ENCODE data around the gene MRGPRG.

- TF ChIP-seq, protein P1, sequence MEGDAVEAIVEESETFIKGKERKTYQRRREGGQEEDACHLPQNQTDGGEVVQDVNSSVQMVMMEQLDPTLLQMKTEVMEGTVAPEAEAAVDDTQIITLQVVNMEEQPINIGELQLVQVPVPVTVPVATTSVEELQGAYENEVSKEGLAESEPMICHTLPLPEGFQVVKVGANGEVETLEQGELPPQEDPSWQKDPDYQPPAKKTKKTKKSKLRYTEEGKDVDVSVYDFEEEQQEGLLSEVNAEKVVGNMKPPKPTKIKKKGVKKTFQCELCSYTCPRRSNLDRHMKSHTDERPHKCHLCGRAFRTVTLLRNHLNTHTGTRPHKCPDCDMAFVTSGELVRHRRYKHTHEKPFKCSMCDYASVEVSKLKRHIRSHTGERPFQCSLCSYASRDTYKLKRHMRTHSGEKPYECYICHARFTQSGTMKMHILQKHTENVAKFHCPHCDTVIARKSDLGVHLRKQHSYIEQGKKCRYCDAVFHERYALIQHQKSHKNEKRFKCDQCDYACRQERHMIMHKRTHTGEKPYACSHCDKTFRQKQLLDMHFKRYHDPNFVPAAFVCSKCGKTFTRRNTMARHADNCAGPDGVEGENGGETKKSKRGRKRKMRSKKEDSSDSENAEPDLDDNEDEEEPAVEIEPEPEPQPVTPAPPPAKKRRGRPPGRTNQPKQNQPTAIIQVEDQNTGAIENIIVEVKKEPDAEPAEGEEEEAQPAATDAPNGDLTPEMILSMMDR (IDR thresholded peaks at IDR 0.05): no peak
- TF ChIP-seq POLR2A (IDR thresholded peaks at IDR 0.05): no peak
Observed at GRCh38 chr11:3201112-3201581, 17.5 kb downstream of the MRGPRG start.

Data from heart left ventricle (tissue), 13 donors.